GM12892 (cell line): ENCODE measurements around the gene STK11.

Source experiments
- DNase-seq: peaks from one replicate; pipeline ENCODE4 v3.0.0; 2011; ENCODE audit not compliant: insufficient read length
- FAIRE-seq: peaks from 2 replicates; lab custom pipeline; 2011; peaks lifted over from hg19 to GRCh38; lab: Jason Lieb, UNC
- POLR2A ChIP-seq: IDR thresholded peaks from 2 replicates; pipeline ENCODE4 v1.6.1; 2011; ENCODE audit warnings: low read depth, low read length, control low read depth
- POLR2AphosphoS5 ChIP-seq: IDR thresholded peaks from 2 replicates; pipeline ENCODE4 v1.6.1; 2011; ENCODE audit warnings: low read depth, low read length, control low read depth
- TAF1 ChIP-seq: IDR thresholded peaks from 2 replicates; pipeline ENCODE4 v1.6.1; 2011; ENCODE audit warnings: low read depth, mild to moderate bottlenecking, control low read depth, low read length, borderline replicate concordance

STK11 gene

GRCh38 chr19:1218751-1219567 is 13.4 kb downstream of the STK11 start:
- FAIRE-seq (no peak), DNase-seq (no peak)

GRCh38 chr19:1219786-1220476 is 14.4 kb downstream of the STK11 start:
- no peak for TF ChIP-seq TAF1
- no peak for TF ChIP-seq POLR2A
- TF ChIP-seq POLR2AphosphoS5: no peak
- DNase-seq (no peak), FAIRE-seq (no peak)

More at GRCh38 chr19:1218751-1219567, 13.4 kb downstream of the STK11 start:
- no peak for TF ChIP-seq POLR2A
- TF ChIP-seq POLR2AphosphoS5: no peak
- TF ChIP-seq TAF1: no peak

GRCh38 chr19:1220477-1220930 is 14.9 kb downstream of the STK11 start:
- DNase-seq (no peak), FAIRE-seq (no peak)
- TF ChIP-seq POLR2A (no peak), TAF1 (no peak), POLR2AphosphoS5 (no peak)

GRCh38 chr19:1220976-1221903 is 15.7 kb downstream of the STK11 start:
- DNase-seq: no peak
- no peak for FAIRE-seq
- TF ChIP-seq POLR2A (no peak), POLR2AphosphoS5 (no peak), TAF1 (no peak)

GRCh38 chr19:1221904-1222255 is 16.3 kb downstream of the STK11 start:
- no peak for TF ChIP-seq TAF1

GRCh38 chr19:1222394-1222793 is 16.8 kb downstream of the STK11 start:
- FAIRE-seq: no peak
- TF ChIP-seq TAF1 (no peak), POLR2AphosphoS5 (no peak), POLR2A (no peak)
- no peak for DNase-seq

More at GRCh38 chr19:1221904-1222255, 16.3 kb downstream of the STK11 start:
- FAIRE-seq (no peak), DNase-seq (no peak)

GRCh38 chr19:1223018-1223855 is 17.7 kb downstream of the STK11 start:
- FAIRE-seq (no peak), DNase-seq (peak; percentile 80)
- no peak for TF ChIP-seq POLR2A
- no peak for TF ChIP-seq POLR2AphosphoS5
- TF ChIP-seq TAF1: no peak

- DNase-seq (no peak), FAIRE-seq (no peak)
- no peak for TF ChIP-seq POLR2AphosphoS5
- no peak for TF ChIP-seq TAF1
- no peak for TF ChIP-seq POLR2A
These were observed 18.7 kb downstream of the STK11 start for GRCh38 chr19:1224047-1224825.

- DNase-seq (no peak), FAIRE-seq (no peak)
- TF ChIP-seq POLR2AphosphoS5 (no peak), TAF1 (no peak), POLR2A (no peak)
These were observed 19.3 kb downstream of the STK11 start for GRCh38 chr19:1224847-1225246.
